K562 (cell line): ENCODE results near the gene HNF4A. TPM values are rescaled to one million over a fixed set of nuclear protein-coding genes. Genes with fewer than 3 reads are reported as not detected.
A peak's percentile ranks its signal among the peaks of the same experiment; 100 is the strongest.

Source experiments
- ATAC-seq: fragments of 200-7000 bp; cut with Tn5 transposase; 3 replicates; pipeline ENCODE4 v1.9.1; 2020; ENCODE audit warnings: moderate library complexity
- BruUV-seq: library from RNA; stranded (reverse); fragments of 400-500 nt; replicated peaks from 2 replicates; lab custom pipeline; 2021; lab: Mats Ljungman, UMichigan
- CTCF ChIA-PET: fragments of 300-600 bp; formaldehyde crosslinking; extraction: SDS; loops from one replicate; lab custom pipeline; 2021; ENCODE audit warnings: low intra/inter-chr PET ratio; lab: Yijun Ruan, JAX
- POLR2A ChIA-PET: fragments of 300-600, 350-650 bp; sonication (Branson Sonifier 250); formaldehyde crosslinking; extraction: SDS; loops from one replicate; lab custom pipeline; 2021; ENCODE audit warnings: antibody characterized with exemption, inconsistent platforms; lab: Yijun Ruan, JAX
- DNase-seq, 4 experiments: peaks; one replicate each; pipeline versions ENCODE4 v3.0.0 to v3.0.0-alpha.2; 2011 to 2018; ENCODE audit warnings: low spot score in 3 of 4, mixed read lengths in 3 of 4; ENCODE audit errors: extremely low read depth in 1 of 4
- FAIRE-seq: peaks from 2 replicates; lab custom pipeline; 2011; peaks lifted over from hg19 to GRCh38; lab: Jason Lieb, UNC
- H2AFZ ChIP-seq: 2 replicates; pipeline ENCODE4 v1.6.0; 2011; ENCODE audit warnings: low read depth, low read length, control low read depth, inconsistent platforms
- H3K27ac ChIP-seq: fragments of 200-600 bp; 3 replicates; pipeline ENCODE4 v1.8.0; 2011; ENCODE audit warnings: low read depth, mild to moderate bottlenecking, control low read depth, inconsistent platforms, low read length, moderate library complexity, mixed read lengths; ENCODE audit errors: extremely low read depth
- H3K27me3 ChIP-seq, 2 experiments: fragments of 300-600 bp in 1 of 2; 2 replicates in 1 of 2; 3 replicates in 1 of 2; pipeline versions ENCODE4 v1.6.0 to v1.8.0; 2011; ENCODE audit warnings: inconsistent platforms in 2 of 2, low read length in 2 of 2, mild to moderate bottlenecking in 1 of 2, mixed read lengths in 1 of 2, moderate library complexity in 1 of 2; ENCODE audit not compliant: control insufficient read depth in 2 of 2, insufficient read depth in 2 of 2
- H3K36me3 ChIP-seq: fragments of 300-600 bp; 3 replicates; pipeline ENCODE4 v1.8.0; 2011; ENCODE audit warnings: mild to moderate bottlenecking, low read length, inconsistent platforms; ENCODE audit not compliant: control insufficient read depth, insufficient read depth
- H3K4me1 ChIP-seq, 2 experiments: fragments of 200-600 bp in 1 of 2; replicated peaks in 1 of 2; 2 replicates in 1 of 2; 3 replicates in 1 of 2; pipeline versions ENCODE4 v1.5.1 to v1.8.0; 2011; ENCODE audit warnings: inconsistent platforms in 2 of 2, low read length in 2 of 2, mild to moderate bottlenecking in 1 of 2, mixed read lengths in 1 of 2, moderate library complexity in 1 of 2; ENCODE audit not compliant: control insufficient read depth in 2 of 2, insufficient read depth in 2 of 2
- H3K4me2 ChIP-seq: 2 replicates; pipeline ENCODE4 v1.6.1; 2011; ENCODE audit warnings: low read length, control low read depth, inconsistent platforms, mixed read lengths; ENCODE audit not compliant: insufficient read depth
- H3K4me3 ChIP-seq: fragments of 200-600 bp; sonication (generic), shearing (Covaris generic); 2 replicates; pipeline ENCODE4 v1.5.1; 2016; ENCODE audit warnings: control low read depth, inconsistent platforms
- H3K79me2 ChIP-seq: fragments of 200-600 bp; 3 replicates; pipeline ENCODE4 v1.8.0; 2011; ENCODE audit warnings: low read length, inconsistent platforms; ENCODE audit not compliant: control insufficient read depth, insufficient read depth
- H3K9ac ChIP-seq, 2 experiments: 2 replicates each; pipeline versions ENCODE4 v1.6.0 to v1.6.1; 2011; ENCODE audit warnings: low read depth in 2 of 2, low read length in 2 of 2, control low read depth in 1 of 2, inconsistent platforms in 1 of 2, mild to moderate bottlenecking in 1 of 2, mixed read lengths in 1 of 2; ENCODE audit not compliant: insufficient read depth in 1 of 2
- H3K9me1 ChIP-seq: one replicate; pipeline ENCODE4 v1.6.0; 2011; ENCODE audit warnings: inconsistent platforms, mild to moderate bottlenecking, low read length, moderate library complexity; ENCODE audit not compliant: control insufficient read depth, insufficient read depth
- H3K9me3 ChIP-seq: replicated peaks from 2 replicates; pipeline ENCODE4 v1.5.1; 2011; ENCODE audit warnings: low read depth, low read length, inconsistent platforms; ENCODE audit not compliant: control insufficient read depth, insufficient read depth
- H4K20me1 ChIP-seq: replicated peaks from 2 replicates; pipeline ENCODE4 v1.6.1; 2011; ENCODE audit warnings: low read length, inconsistent platforms, mixed read lengths; ENCODE audit not compliant: control insufficient read depth, insufficient read depth
- CBFA2T3 ChIP-seq: fragments of 450-650 bp; IDR thresholded peaks from 2 replicates; pipeline ENCODE4 v1.6.1; 2017
- CTBP1 ChIP-seq: fragments of 450-650 bp; IDR thresholded peaks from 2 replicates; pipeline ENCODE4 v1.6.1; 2016; ENCODE audit warnings: borderline replicate concordance
- NFATC3 ChIP-seq: fragments of 450-650 bp; IDR thresholded peaks from 2 replicates; pipeline ENCODE4 v1.6.1; 2017; ENCODE audit warnings: mild to moderate bottlenecking
- PHF21A ChIP-seq: fragments of 450-650 bp; IDR thresholded peaks from 2 replicates; pipeline ENCODE4 v1.6.1; 2017; ENCODE audit warnings: low read depth, borderline replicate concordance
- SLC30A9 ChIP-seq: fragments of 250-450 bp; sonication (Bioruptor Pico); IDR thresholded peaks from 2 replicates; pipeline ENCODE4 v1.8.0; 2022; ENCODE audit warnings: mild to moderate bottlenecking, moderate library complexity
- ZNF24 ChIP-seq: fragments of 450-650 bp; IDR thresholded peaks from 2 replicates; pipeline ENCODE4 v1.6.1; 2016
- ZNF280B ChIP-seq: fragments of 250-450 bp; sonication (Bioruptor Pico); IDR thresholded peaks from 2 replicates; pipeline ENCODE4 v1.5.1; 2021; ENCODE audit warnings: mild to moderate bottlenecking
- WGBS: fragments of 100-300 bp; shearing (Covaris generic); methylation state at CpG from one replicate; pipeline ENCODE4 v1.1.6; 2016; ENCODE audit warnings: low coverage, mixed read lengths; ENCODE audit not compliant: insufficient coverage; ENCODE audit errors: missing lambda C conversion rate; 5-methylcytosine and 5-hydroxymethylcytosine counted together
- in situ Hi-C: fragments of 300-500 bp; cut with MboI; formaldehyde crosslinking; loops from 4 replicates; pipeline ENCODE4 v1.15.0; 2018; ENCODE audit warnings: inconsistent platforms, mixed read lengths
- intact Hi-C: fragments of 100-400 bp; cut with micrococcal nuclease; formaldehyde crosslinking; loops from 2 replicates; pipeline ENCODE4 v1.14.2; 2022
- polyA plus RNA-seq, 8 experiments: library from polyadenylated mRNA; depleted of rRNA in 4 of 8; stranded (reverse) in 5 of 8; unstranded in 3 of 8; fragments of >200 nt; fragmentation: Nextera tagmentation in 2 of 8; fragmentation: Illumina TruSeq in 1 of 8; extraction: Ambion mirVana in 2 of 8; extraction: Trizol in 1 of 8; gene quantifications; 2 replicates each; pipeline versions ENCODE4 v1.2.1 to v1.2.3, GENCODE V29; 2011 to 2014; ENCODE audit warnings: inconsistent platforms in 1 of 8, missing spikeins in 1 of 8
- total RNA-seq, 7 experiments: library from RNA; depleted of rRNA in 6 of 7; stranded (reverse); fragments of >200 nt in 6 of 7; fragmentation: Illumina TruSeq in 2 of 7; extraction: Trizol in 2 of 7; gene quantifications; 2 replicates each; pipeline versions ENCODE4 v1.2.1 to v1.2.3, GENCODE V29; 2011 to 2021; ENCODE audit warnings: low replicate concordance in 1 of 7

The HNF4A gene
- total and polyA plus RNA-seq, 9 of the 15 experiments (the other 6 are each of a cell fraction or from before 2014, with no cell fraction given): 0.03 to 0.27 (median 0.08) TPM; not detected in 5

GRCh38 chr20:44437497-44437896 is 82.0 kb downstream of the HNF4A start:
- WGBS: 20% methylated on average over 4 of the region's 5 CpGs

GRCh38 chr20:44438782-44439181 is 83.3 kb downstream of the HNF4A start:
- Histone ChIP-seq H2AFZ (no peak overlapping the region), H4K20me1 (0 out of 2 replicates have a peak, but pooled peaks cover 3% of the 10 kb centered on the region), H3K36me3 (no peaks in the 10 kb centered on the region), H3K27me3 (peaks cover 18 to 38% of the 10 kb centered on the region in 2 experiments), H3K9me3 (no peaks in the 10 kb centered on the region), H3K9ac (no peak overlapping the region), H3K27ac (no peak overlapping the region), H3K9me1 (no peaks in the 10 kb centered on the region), H3K4me1 (no peaks in the 10 kb centered on the region; a peak in 1 of 5 replicates), H3K4me2 (no peak overlapping the region), H3K4me3 (no peak overlapping the region), H3K79me2 (no peaks in the 10 kb centered on the region)
- in situ Hi-C loops: no loop called here
- ChIA-PET POLR2A (interaction anchor here (1.1 kb wide), 1 partner anchor 227 kb away, joined by 3 read pairs; no protein-coding TSS in a partner anchor), CTCF (no interaction called here)
- BruUV-seq: no TSS peak
- WGBS: 4% methylated on average over 4 of the region's 4 CpGs
- ATAC-seq: no peak
- no peak for FAIRE-seq
- no peak for DNase-seq
- peak; percentile 87 for TF ChIP-seq ZNF24
- no peak for TF ChIP-seq PHF21A
- TF ChIP-seq ZNF280B (CRISPR knock-in tag): no peak
- no peak for TF ChIP-seq CTBP1
- no peak for TF ChIP-seq NFATC3
- intact Hi-C loops: no loop called here

More at GRCh38 chr20:44437497-44437896, 82.0 kb downstream of the HNF4A start:
- TF ChIP-seq CBFA2T3: peak; percentile 36; the same call in 1 of the 2 replicates
- TF ChIP-seq SLC30A9 (CRISPR knock-in tag): no peak
- TF ChIP-seq, all 486 proteins: peak for 1
- H3K79me2 ChIP-seq: no peaks in the 10 kb centered on the region
- H3K4me3 ChIP-seq: no peak overlapping the region
- H3K4me2 ChIP-seq: no peak overlapping the region
- in situ Hi-C loops (no loop called here), intact Hi-C loops (no loop called here)
- POLR2A ChIA-PET: interaction anchor here (0.6 to 0.7 kb wide), 2 partner anchors 24 to 43 kb away, joined by 3 read pairs; no protein-coding TSS in a partner anchor
- H3K4me1 ChIP-seq: no peaks in the 10 kb centered on the region; a peak in 1 of 5 replicates
- H3K9me3 ChIP-seq: no peaks in the 10 kb centered on the region
- no peak for DNase-seq
- no peak for FAIRE-seq
- no peak for ATAC-seq
- no peaks in the 10 kb centered on the region for H3K9me1 ChIP-seq
- H3K9ac ChIP-seq: no peak overlapping the region
- H2AFZ ChIP-seq: no peak overlapping the region
- H3K27ac ChIP-seq: no peak overlapping the region
- 0 out of 2 replicates have a peak, but pooled peaks cover 3% of the 10 kb centered on the region for H4K20me1 ChIP-seq
- H3K36me3 ChIP-seq: no peaks in the 10 kb centered on the region
- CTCF ChIA-PET: no interaction called here
- H3K27me3 ChIP-seq: peaks cover 22 to 40% of the 10 kb centered on the region in 2 experiments
- BruUV-seq: no TSS peak
